ENCODE measurements around the gene FHOD3.
A peak's percentile ranks its signal among the peaks of the same experiment; 100 is the strongest.

The FHOD3 gene

DNA sequence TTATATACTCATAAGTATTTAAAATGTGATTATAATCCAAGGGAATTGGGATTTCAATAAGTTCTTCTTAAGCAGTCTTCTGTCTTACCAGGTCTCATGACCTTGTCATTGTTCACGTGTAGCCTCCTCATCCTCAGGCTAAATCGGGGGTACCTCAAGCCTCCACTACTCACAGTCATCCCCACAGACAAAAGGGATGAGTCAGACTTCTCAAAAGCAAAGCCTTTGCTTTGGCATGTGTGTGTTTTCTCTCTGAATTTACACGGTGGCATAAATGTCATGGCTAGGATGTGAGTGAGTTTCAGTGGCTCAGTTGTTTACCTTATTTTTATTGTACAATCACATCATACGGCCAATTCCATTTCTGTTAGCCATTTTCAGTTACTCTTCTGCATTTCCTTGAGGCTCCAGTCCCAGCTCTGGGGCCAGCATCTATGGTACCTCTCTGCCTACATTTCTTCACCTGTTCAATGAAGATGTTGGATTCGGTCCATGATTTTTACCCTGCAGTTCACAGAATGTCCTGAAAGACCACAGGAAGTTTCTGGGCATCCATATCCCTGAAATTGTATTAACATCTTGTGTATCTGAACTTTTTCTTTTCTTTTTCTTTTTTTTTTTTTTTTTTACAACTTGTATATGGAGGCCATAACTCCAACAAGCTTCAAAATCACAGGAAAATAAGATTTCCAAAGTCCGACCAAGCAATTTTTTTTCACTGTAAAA lies 195.3 kb downstream of the FHOD3 start:
- no peak for DNase-seq

GRCh38 chr18:36493349-36494159 lies 196.0 kb downstream of the FHOD3 start:
- DNase-seq = peak; percentile 55

DNA sequence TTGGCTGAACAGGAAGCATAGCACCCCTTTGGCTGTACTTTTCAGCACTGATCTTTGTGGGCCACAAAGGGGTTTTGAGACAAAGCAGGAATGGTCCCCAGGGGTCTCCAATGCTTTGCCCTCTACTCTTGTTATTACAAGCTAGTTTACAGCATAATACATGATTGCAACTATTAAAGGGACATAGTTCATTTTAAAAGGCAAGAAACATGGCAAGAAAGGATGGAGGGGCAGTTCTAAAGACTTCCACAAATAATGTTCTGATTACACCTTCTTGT lies 196.6 kb downstream of the FHOD3 start:
- no peak for DNase-seq

DNA sequence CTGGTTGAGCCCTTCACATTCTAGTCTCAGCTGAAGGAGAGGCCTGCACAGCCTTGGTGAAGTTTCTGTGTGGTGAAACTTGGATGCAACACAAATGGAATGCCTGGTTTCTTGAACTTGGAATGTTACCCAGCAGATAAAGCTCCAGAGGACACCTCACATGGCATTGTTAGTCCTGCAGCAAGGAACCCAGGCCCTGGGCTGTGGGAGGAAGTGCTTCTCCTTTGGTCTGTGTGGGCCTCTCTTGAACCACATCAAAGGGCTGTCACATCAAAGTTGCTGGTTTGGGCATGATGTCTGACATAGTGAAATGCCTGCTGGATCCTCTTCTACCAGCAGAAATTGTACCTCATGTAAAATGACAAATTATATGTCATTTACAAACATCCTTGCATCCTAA lies 198.5 kb downstream of the FHOD3 start:
- no peak for DNase-seq

- DNase-seq = no peak
Observed at GRCh38 chr18:36499938-36500337, 202.4 kb downstream of the FHOD3 start.

GRCh38 chr18:36501100-36501499 lies 203.6 kb downstream of the FHOD3 start:
- DNase-seq = peak; percentile 27

GRCh38 chr18:36503477-36503876 lies 206.0 kb downstream of the FHOD3 start:
- DNase-seq = no peak

GRCh38 chr18:36504928-36505327 lies 207.4 kb downstream of the FHOD3 start:
- no peak for DNase-seq

- no peak for DNase-seq
Observed at GRCh38 chr18:36505665-36506064, 208.2 kb downstream of the FHOD3 start.

DNA sequence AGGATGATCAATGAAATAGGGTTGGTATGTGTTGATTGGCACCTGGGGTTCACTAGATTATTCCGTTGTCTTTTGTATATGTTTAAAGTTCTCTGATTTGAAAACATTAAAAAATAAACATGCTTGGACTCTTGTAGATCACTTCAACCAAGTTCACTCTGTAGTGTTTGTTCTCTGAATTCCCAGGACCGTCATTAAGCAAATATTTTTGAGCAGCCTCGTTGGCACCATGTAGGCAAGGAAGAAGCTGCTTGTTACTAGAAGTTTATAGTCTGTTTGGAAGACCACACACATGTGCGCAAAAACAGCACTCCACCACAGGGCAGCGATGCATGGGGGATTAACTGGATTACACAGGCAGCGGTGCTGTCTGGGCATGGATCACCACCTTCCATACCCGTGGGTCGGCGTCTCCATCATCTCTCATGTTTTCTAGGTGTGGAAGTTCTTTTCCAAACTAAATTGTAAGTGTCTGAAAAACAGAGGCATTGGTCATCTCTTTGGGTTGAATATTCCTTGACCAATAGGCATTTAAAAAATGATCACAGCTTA lies 212.2 kb downstream of the FHOD3 start:
- DNase-seq = no peak

DNA sequence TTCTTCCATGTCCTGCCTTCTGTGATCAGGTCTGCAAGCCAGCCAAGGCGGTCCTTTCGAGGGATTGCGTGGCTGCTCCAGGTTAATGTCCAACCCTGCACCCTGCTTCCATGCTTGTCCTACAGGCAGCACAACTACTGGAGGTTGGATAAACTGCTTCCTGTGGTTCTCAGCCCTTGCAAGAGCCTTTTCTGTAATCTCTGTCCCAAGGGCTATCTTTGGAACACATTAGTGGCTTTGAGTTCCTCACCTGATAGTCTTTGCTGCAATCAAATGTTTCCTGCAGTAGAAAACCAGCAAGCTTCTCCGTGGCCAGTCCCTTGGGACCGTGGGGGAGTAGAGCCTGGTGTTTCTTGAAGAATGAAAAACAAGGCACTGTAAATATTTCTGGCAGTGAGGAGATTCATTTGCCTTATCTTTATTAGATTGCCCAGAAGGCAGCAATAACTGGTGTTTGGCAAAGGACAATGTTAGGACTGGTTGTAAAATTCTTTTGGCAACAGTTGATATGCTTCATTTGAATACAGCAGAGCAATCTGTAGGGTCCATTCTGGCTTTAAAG lies 214.4 kb downstream of the FHOD3 start:
- no peak for DNase-seq

- DNase-seq = peak; percentile 10
Observed at GRCh38 chr18:36513556-36513955, 216.0 kb downstream of the FHOD3 start.

- no peak for DNase-seq
Observed at GRCh38 chr18:36514778-36515177, 217.3 kb downstream of the FHOD3 start.

GRCh38 chr18:36516258-36516657 lies 218.7 kb downstream of the FHOD3 start:
- DNase-seq = no peak

DNA sequence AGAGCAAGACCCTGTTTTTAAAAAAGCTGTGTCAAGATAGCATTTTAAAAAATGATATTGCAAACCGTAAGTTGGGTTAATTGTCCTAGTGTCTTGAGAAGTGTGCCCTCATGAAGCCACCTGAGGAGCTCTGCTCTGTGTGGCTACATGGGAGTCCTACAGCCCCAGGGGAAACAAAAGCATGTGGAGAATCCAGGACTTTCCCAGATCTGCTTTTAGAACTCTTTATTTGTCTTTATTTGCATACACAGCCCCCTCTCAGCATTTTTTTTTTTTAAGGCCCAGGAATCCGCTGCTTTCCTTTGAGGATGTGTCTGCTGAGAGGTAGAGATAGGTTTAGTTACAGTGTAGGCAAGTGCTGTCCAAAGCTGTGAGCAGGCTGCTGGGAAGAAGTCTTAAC lies 219.2 kb downstream of the FHOD3 start:
- no peak for DNase-seq

GRCh38 chr18:36518839-36519238 lies 221.3 kb downstream of the FHOD3 start:
- DNase-seq = no peak

- no peak for DNase-seq
Observed at GRCh38 chr18:36519358-36519757, 221.8 kb downstream of the FHOD3 start.

GRCh38 chr18:36522509-36522908 lies 225.0 kb downstream of the FHOD3 start:
- no peak for DNase-seq

DNA sequence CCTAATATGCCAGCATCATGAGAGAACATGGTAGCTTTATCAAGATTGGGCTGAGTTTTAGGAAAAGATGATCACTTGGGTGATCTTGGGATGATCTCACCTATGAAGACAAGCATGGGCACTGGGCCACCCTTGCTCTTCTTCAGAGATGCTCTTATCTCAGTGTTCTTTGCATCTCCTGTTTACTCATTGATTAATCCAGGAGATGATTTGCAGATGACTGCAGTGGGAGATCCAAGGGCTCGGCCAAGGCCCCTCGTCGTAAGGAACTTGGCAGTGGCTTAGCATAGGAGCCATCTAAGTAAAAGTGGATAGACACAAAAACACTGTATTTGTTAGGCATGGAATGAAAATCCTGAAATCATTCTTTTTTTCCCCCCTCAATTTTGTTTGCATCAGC lies 228.4 kb downstream of the FHOD3 start:
- DNase-seq = no peak

- DNase-seq = no peak
Observed at GRCh38 chr18:36526611-36527010, 229.1 kb downstream of the FHOD3 start.

DNA sequence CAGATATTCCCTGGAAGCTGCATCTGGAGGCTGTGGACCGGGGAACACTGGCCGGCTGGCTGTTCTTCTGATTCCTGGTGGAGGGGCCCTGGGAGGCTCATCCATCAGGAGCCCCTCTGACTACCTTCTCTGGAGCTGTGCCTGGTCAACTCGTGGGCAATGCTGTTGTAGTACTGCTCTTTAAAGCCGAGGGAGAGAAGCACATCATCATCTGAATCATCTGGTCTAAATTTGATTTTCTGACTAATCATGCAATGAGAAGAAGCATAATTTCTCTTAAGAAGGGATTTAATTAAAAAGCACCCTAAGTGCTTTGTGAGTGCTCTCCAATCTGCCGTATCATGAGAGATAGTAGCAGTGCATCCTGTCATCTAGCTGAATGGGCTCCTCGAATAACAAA lies 229.5 kb downstream of the FHOD3 start:
- DNase-seq = no peak

GRCh38 chr18:36527740-36528455 lies 230.4 kb downstream of the FHOD3 start:
- no peak for DNase-seq

GRCh38 chr18:36529747-36530146 lies 232.2 kb downstream of the FHOD3 start:
- DNase-seq = no peak

Measured in NCI-H2171 (cell line).